ENCODE measurements around the gene OBP2B.

DNA sequence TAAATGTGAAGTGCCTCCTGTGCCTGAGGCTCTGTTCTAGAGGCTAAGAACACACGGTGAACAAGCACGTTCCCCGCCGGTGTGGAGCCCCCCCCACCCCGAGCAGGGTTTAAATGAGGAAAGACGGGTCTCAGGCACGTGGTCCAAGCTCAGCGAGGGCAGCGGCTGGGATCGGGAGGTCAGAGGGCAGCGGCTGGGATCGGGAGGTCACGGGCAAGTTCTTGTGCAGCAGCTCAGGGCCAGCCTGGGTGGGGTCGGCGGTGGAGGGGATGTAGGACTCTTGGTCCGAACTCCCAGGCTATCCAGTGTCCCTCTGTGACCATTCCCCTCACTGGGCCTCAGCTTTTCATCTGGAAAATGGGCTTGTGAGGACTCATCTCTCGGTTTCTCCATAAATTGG, 42.7 kb downstream of the OBP2B start:
- TF ChIP-seq, protein P1, sequence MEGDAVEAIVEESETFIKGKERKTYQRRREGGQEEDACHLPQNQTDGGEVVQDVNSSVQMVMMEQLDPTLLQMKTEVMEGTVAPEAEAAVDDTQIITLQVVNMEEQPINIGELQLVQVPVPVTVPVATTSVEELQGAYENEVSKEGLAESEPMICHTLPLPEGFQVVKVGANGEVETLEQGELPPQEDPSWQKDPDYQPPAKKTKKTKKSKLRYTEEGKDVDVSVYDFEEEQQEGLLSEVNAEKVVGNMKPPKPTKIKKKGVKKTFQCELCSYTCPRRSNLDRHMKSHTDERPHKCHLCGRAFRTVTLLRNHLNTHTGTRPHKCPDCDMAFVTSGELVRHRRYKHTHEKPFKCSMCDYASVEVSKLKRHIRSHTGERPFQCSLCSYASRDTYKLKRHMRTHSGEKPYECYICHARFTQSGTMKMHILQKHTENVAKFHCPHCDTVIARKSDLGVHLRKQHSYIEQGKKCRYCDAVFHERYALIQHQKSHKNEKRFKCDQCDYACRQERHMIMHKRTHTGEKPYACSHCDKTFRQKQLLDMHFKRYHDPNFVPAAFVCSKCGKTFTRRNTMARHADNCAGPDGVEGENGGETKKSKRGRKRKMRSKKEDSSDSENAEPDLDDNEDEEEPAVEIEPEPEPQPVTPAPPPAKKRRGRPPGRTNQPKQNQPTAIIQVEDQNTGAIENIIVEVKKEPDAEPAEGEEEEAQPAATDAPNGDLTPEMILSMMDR (IDR thresholded peaks at IDR 0.05) = no peak
- TF ChIP-seq POLR2A (IDR thresholded peaks at IDR 0.05) = no peak
- TF ChIP-seq POLR2AphosphoS5 (IDR thresholded peaks at IDR 0.05) = no peak

Measured in suprapubic skin (tissue), 4 donors.